OCI-LY7 (cell line): ENCODE results near the gene GOLGA8M. TPM values are rescaled to one million over a fixed set of nuclear protein-coding genes. Genes with fewer than 3 reads are reported as not detected.
"Not testable (repeated sequence)": the region's sequence is repeated elsewhere in the genome, so short reads cannot be mapped to it uniquely, and the experiment has no call there.

Source experiments
- BruUV-seq: library from RNA; stranded (reverse); fragments of 400-500 nt; replicated peaks from 2 replicates; lab custom pipeline; 2021; lab: Mats Ljungman, UMichigan
- CTCF ChIA-PET: fragments of 300-600 bp; sonication (Branson Sonifier 250); formaldehyde crosslinking; loops from one replicate; lab custom pipeline; 2022; ENCODE audit warnings: antibody characterized with exemption; ENCODE audit not compliant: unreplicated experiment; lab: Charles Lee
- POLR2A ChIA-PET: fragments of 300-600 bp; sonication (Branson Sonifier 250); formaldehyde crosslinking; loops from one replicate; lab custom pipeline; 2022; ENCODE audit warnings: antibody characterized with exemption; lab: Charles Lee
- DNase-seq: peaks from one replicate; pipeline ENCODE4 v3.0.0-alpha.2; 2015; ENCODE audit warnings: low spot score
- H2AFZ ChIP-seq: fragments of 200-600 bp; sonication (generic), shearing (Covaris generic); 2 replicates; pipeline ENCODE4 v1.6.1; 2014; ENCODE audit warnings: mild to moderate bottlenecking, antibody characterized with exemption, low read length, moderate library complexity
- H3K27ac ChIP-seq: fragments of 200-600 bp; sonication (generic); 2 replicates; pipeline ENCODE4 v1.5.1; 2014; ENCODE audit warnings: mixed run types, low read depth, mild to moderate bottlenecking, moderate library complexity, low read length, inconsistent platforms; ENCODE audit not compliant: poor library complexity, severe bottlenecking
- H3K36me3 ChIP-seq: fragments of 200-600 bp; sonication (generic); 2 replicates; pipeline ENCODE4 v1.6.1; 2014; ENCODE audit warnings: mild to moderate bottlenecking, antibody characterized with exemption, low read length, moderate library complexity, mixed read lengths; ENCODE audit not compliant: insufficient read depth
- H3K4me1 ChIP-seq: fragments of 200-600 bp; sonication (generic); 2 replicates; pipeline ENCODE4 v1.5.1; 2014; ENCODE audit warnings: mild to moderate bottlenecking, low read length; ENCODE audit not compliant: insufficient read depth, poor library complexity, severe bottlenecking
- H3K4me2 ChIP-seq: fragments of 200-600 bp; sonication (generic); 2 replicates; pipeline ENCODE4 v1.6.1; 2014; ENCODE audit warnings: mild to moderate bottlenecking, low read length
- H3K4me3 ChIP-seq: fragments of 200-600 bp; sonication (generic); 2 replicates; pipeline ENCODE4 v1.5.1; 2014; ENCODE audit warnings: mild to moderate bottlenecking, low read depth, low read length; ENCODE audit not compliant: poor library complexity, severe bottlenecking
- H3K79me2 ChIP-seq: fragments of 200-600 bp; sonication (generic); 2 replicates; pipeline ENCODE4 v1.6.1; 2016; ENCODE audit warnings: low read depth, mild to moderate bottlenecking, low read length, moderate library complexity, mixed read lengths; ENCODE audit not compliant: insufficient read depth
- H3K9me2 ChIP-seq: fragments of 200-600 bp; sonication (generic); 2 replicates; pipeline ENCODE4 v1.6.1; 2016; ENCODE audit warnings: mild to moderate bottlenecking, low read length, mixed read lengths; ENCODE audit not compliant: insufficient read depth
- H3K9me3 ChIP-seq: fragments of 200-600 bp; sonication (generic); 2 replicates; pipeline ENCODE4 v1.6.1; 2014; ENCODE audit warnings: mild to moderate bottlenecking, mixed run types, low read length, mixed read lengths
- H4K20me1 ChIP-seq: fragments of 200-600 bp; sonication (generic); 2 replicates; pipeline ENCODE4 v1.6.1; 2014; ENCODE audit warnings: mild to moderate bottlenecking, antibody characterized with exemption, low read length, moderate library complexity, mixed read lengths; ENCODE audit not compliant: insufficient read depth
- EZH2phosphoT487 ChIP-seq: fragments of 200-600 bp; sonication (generic); IDR thresholded peaks from 2 replicates; pipeline ENCODE4 v1.6.1; 2018; ENCODE audit warnings: low read depth, borderline replicate concordance, mild to moderate bottlenecking, mixed run types, antibody characterized with exemption, low read length, moderate library complexity, mixed read lengths
- intact Hi-C: fragments of 100-400 bp; cut with micrococcal nuclease; formaldehyde crosslinking; loops from one replicate; pipeline ENCODE4 v1.10.0; 2022; ENCODE audit not compliant: unreplicated experiment
- total RNA-seq, 2 experiments: library from RNA; depleted of rRNA in 1 of 2; stranded (reverse); fragments of >200 nt in 1 of 2; shearing (Covaris generic) in 1 of 2; gene quantifications; 2 replicates each; pipeline ENCODE4 v1.2.3, GENCODE V29; 2014 to 2022
- TF ChIP-seq, protein P1 (sequence below): fragments of 200-600 bp; sonication (generic); conservative IDR thresholded peaks from 2 replicates; pipeline ENCODE4 v1.5.1; 2014; ENCODE audit warnings: mild to moderate bottlenecking, antibody characterized with exemption, low read length, moderate library complexity, mixed read lengths

GOLGA8M gene
- total RNA-seq, 2 experiments from 2014 or later: not detected

DNA sequence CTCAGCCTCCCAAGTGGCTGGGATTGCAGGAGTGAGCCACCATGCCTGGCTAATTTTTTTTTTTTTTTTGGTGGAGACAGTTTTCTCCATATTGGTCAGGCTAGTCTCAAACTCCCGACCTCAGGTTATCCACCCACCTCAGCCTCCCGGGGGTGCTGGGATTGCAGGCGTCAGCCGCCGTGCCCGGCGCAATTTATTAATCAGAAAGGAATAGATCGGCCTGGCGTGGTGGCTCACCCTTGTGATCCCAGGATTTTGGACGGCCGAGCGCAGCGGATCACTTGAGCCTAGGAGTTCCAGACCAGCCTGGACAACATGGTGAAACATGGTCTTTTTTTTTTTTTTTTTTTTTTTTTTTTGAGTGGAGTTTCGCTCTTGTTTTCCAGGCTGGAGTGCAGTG, 13.3 kb upstream of the GOLGA8M start:
- Histone ChIP-seq H3K9me2 (no peaks in the 10 kb centered on the region), H3K4me2 (no peak overlapping the region), H2AFZ (no peak overlapping the region), H3K4me1 (no peaks in the 10 kb centered on the region), H3K36me3 (no peaks in the 10 kb centered on the region), H3K4me3 (no peak overlapping the region), H3K27ac (no peak overlapping the region), H3K79me2 (no peaks in the 10 kb centered on the region), H4K20me1 (no peaks in the 10 kb centered on the region), H3K9me3 (no peaks in the 10 kb centered on the region)
- CTCF ChIA-PET: no interaction called here
- no peak for DNase-seq
- intact Hi-C loops: no loop called here
- POLR2A ChIA-PET: no interaction called here
- TF ChIP-seq EZH2phosphoT487: no peak
- TF ChIP-seq, protein P1, sequence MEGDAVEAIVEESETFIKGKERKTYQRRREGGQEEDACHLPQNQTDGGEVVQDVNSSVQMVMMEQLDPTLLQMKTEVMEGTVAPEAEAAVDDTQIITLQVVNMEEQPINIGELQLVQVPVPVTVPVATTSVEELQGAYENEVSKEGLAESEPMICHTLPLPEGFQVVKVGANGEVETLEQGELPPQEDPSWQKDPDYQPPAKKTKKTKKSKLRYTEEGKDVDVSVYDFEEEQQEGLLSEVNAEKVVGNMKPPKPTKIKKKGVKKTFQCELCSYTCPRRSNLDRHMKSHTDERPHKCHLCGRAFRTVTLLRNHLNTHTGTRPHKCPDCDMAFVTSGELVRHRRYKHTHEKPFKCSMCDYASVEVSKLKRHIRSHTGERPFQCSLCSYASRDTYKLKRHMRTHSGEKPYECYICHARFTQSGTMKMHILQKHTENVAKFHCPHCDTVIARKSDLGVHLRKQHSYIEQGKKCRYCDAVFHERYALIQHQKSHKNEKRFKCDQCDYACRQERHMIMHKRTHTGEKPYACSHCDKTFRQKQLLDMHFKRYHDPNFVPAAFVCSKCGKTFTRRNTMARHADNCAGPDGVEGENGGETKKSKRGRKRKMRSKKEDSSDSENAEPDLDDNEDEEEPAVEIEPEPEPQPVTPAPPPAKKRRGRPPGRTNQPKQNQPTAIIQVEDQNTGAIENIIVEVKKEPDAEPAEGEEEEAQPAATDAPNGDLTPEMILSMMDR: no peak
- no TSS peak for BruUV-seq

DNA sequence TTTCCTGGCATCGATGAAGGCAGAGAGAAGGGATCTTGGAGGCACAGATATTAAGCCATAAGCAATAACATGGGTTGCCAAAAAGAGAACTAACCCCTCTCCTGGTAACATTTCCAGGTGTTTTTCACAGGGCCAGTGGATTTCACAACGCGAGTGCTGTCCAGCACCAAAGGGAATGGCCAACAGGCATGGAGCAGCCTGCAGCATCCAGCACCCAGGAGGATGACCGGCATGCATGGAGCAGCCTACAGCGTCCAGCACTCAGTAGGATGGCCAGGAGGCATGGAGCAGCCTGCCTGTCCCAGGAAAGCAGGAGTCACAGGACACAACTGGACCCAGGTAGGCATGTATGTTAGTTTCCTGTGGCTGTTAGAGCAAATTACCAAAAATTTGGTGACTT, 11.8 kb upstream of the GOLGA8M start:
- POLR2A ChIA-PET, H3K4me2 ChIP-seq, H2AFZ ChIP-seq, DNase-seq, H3K79me2 ChIP-seq, H3K27ac ChIP-seq, intact Hi-C loops, H3K9me3 ChIP-seq, CTCF ChIA-PET, BruUV-seq, H3K9me2 ChIP-seq, H3K4me3 ChIP-seq, H3K36me3 ChIP-seq, H4K20me1 ChIP-seq, H3K4me1 ChIP-seq: not testable (repeated sequence)

- DNase-seq, H3K4me2 ChIP-seq, H3K9me3 ChIP-seq, H2AFZ ChIP-seq, H3K9me2 ChIP-seq, H3K27ac ChIP-seq, POLR2A ChIA-PET, CTCF ChIA-PET, BruUV-seq, H3K79me2 ChIP-seq, intact Hi-C loops, H3K36me3 ChIP-seq, H4K20me1 ChIP-seq, H3K4me3 ChIP-seq, H3K4me1 ChIP-seq: not testable (repeated sequence)
These were observed 7.4 kb upstream of the GOLGA8M start for GRCh38 chr15:28719626-28720025.

DNA sequence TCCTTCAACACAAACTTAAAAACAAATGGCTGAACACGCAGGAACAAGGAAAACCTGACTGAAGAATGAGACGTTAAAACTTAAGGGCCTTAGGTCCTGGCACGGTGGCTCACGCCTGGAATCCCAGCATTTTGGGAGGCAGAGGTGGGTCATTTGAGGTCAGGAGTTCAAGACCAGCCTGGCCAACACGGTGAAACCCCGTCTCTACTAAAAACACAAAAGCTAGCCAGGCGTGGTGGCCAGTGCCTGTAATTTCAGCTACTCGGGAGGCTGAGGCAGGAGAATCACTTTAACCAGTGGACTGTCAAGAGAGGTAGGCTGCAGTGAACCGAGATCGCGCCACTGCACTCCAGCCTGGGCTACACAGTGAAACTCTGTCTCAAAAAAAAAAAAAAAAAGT, 6.4 kb upstream of the GOLGA8M start:
- BruUV-seq, H2AFZ ChIP-seq, intact Hi-C loops: not testable (repeated sequence)

DNA sequence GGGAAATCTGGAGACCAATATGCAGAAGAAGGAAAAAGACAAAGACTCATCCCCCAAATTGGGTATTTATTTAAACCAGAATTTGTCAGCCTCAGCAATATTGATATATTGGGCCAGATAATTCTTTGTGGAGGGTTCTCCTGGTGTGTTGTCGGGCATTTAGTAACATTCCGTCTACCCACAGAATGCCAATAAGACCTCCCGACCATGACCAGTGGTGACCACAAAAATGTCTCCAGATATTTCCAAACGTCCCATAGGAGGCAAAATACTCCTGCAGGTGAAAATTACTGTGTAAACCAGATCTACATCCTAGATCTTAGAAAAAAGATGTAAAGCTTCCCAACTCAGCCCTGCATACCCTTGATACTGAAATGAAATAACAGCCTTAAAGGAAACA, 2.0 kb upstream of the GOLGA8M start:
- POLR2A ChIA-PET, H3K79me2 ChIP-seq, DNase-seq, H3K36me3 ChIP-seq, H4K20me1 ChIP-seq, intact Hi-C loops, H3K27ac ChIP-seq, H3K9me2 ChIP-seq, BruUV-seq, H3K4me3 ChIP-seq, H3K4me2 ChIP-seq, H3K4me1 ChIP-seq, H2AFZ ChIP-seq, H3K9me3 ChIP-seq, CTCF ChIA-PET: not testable (repeated sequence)

More for the DNA sequence above, 6.4 kb upstream of the GOLGA8M start:
- H3K79me2 ChIP-seq, CTCF ChIA-PET, H3K36me3 ChIP-seq, DNase-seq, POLR2A ChIA-PET, H3K4me3 ChIP-seq, H3K4me2 ChIP-seq, H3K9me3 ChIP-seq, H3K4me1 ChIP-seq, H4K20me1 ChIP-seq, H3K9me2 ChIP-seq, H3K27ac ChIP-seq: not testable (repeated sequence)
